CD8-positive, alpha-beta memory T cell (primary cell): ENCODE data around the gene CCN2. TPM values are rescaled to one million over a fixed set of nuclear protein-coding genes. Genes with fewer than 3 reads are reported as not detected.

Experiments
- CTCF ChIA-PET: fragments of 350-600 bp; sonication (Branson Sonifier 250); formaldehyde crosslinking; loops from one replicate; lab custom pipeline; 2021; ENCODE audit warnings: antibody characterized with exemption; lab: Charles Lee
- POLR2A ChIA-PET: fragments of 350-600 bp; sonication (Branson Sonifier 250); formaldehyde crosslinking; loops from one replicate; lab custom pipeline; 2021; ENCODE audit warnings: antibody characterized with exemption; lab: Charles Lee
- DNase-seq, 5 donors: peaks; one replicate each; pipeline versions ENCODE4 v3.0.0 to v3.0.0-alpha.2; 2020 to 2022; ENCODE audit warnings: mixed read lengths in 1 of 5
- H3K27ac ChIP-seq: one replicate; pipeline ENCODE4 v1.7.0; 2013; ENCODE audit warnings: low read depth, mild to moderate bottlenecking, low read length, moderate library complexity
- H3K27me3 ChIP-seq: 2 replicates; pipeline ENCODE4 v1.7.0; 2013; ENCODE audit warnings: low read length, mild to moderate bottlenecking; ENCODE audit not compliant: insufficient read depth, poor library complexity, severe bottlenecking
- H3K36me3 ChIP-seq: 2 replicates; pipeline ENCODE4 v1.7.0; 2013; ENCODE audit warnings: mild to moderate bottlenecking, low read length, moderate library complexity; ENCODE audit not compliant: insufficient read depth
- H3K4me1 ChIP-seq: 2 replicates; pipeline ENCODE4 v1.7.0; 2013; ENCODE audit warnings: mild to moderate bottlenecking, low read length, moderate library complexity; ENCODE audit not compliant: insufficient read depth
- H3K4me3 ChIP-seq: 2 replicates; pipeline ENCODE4 v1.7.0; 2013; ENCODE audit warnings: mild to moderate bottlenecking, low read length
- H3K9me3 ChIP-seq: 2 replicates; pipeline ENCODE4 v1.7.0; 2013; ENCODE audit warnings: mild to moderate bottlenecking, low read length
- H3K27ac Mint-ChIP-seq, 8 donors: one replicate each; pipeline ENCODE4 v1.8.0; 2020 to 2021; ENCODE audit warnings: mixed read lengths in 8 of 8, mild to moderate bottlenecking in 6 of 8, inconsistent platforms in 3 of 8, moderate library complexity in 3 of 8
- H3K27me3 Mint-ChIP-seq, 2 donors: one replicate each; pipeline ENCODE4 v1.8.0; 2020 to 2021; ENCODE audit warnings: mixed read lengths in 2 of 2, mild to moderate bottlenecking in 1 of 2, moderate library complexity in 1 of 2
- H3K36me3 Mint-ChIP-seq, 3 donors: one replicate each; pipeline ENCODE4 v1.8.0; 2020 to 2021; ENCODE audit warnings: mixed read lengths in 3 of 3, inconsistent platforms in 1 of 3, mild to moderate bottlenecking in 1 of 3
- H3K4me1 Mint-ChIP-seq, 3 donors: one replicate each; pipeline ENCODE4 v1.8.0; 2020 to 2021; ENCODE audit warnings: mixed read lengths in 3 of 3, inconsistent platforms in 1 of 3, mild to moderate bottlenecking in 1 of 3
- H3K4me3 Mint-ChIP-seq, 7 donors: one replicate each; pipeline ENCODE4 v1.8.0; 2020 to 2021; ENCODE audit warnings: mixed read lengths in 7 of 7, mild to moderate bottlenecking in 6 of 7, moderate library complexity in 4 of 7, inconsistent platforms in 2 of 7
- H3K9me3 Mint-ChIP-seq, 5 donors: one replicate each; pipeline ENCODE4 v1.8.0; 2020 to 2022; ENCODE audit warnings: mixed read lengths in 5 of 5, mild to moderate bottlenecking in 3 of 5, moderate library complexity in 2 of 5, inconsistent platforms in 1 of 5
- polyA plus RNA-seq: library from polyadenylated mRNA; unstranded; fragments of 300-500 nt; fragmentation: Illumina TruSeq; gene quantifications from one replicate; pipeline ENCODE4 v1.2.3, GENCODE V29; 2021
- total RNA-seq, 2 experiments: library from RNA; stranded (reverse); gene quantifications; one replicate each; pipeline ENCODE4 v1.2.3, GENCODE V29; 2021

CCN2 gene
- total and polyA plus RNA-seq, 3 experiments from 2014 or later: not detected

DNA sequence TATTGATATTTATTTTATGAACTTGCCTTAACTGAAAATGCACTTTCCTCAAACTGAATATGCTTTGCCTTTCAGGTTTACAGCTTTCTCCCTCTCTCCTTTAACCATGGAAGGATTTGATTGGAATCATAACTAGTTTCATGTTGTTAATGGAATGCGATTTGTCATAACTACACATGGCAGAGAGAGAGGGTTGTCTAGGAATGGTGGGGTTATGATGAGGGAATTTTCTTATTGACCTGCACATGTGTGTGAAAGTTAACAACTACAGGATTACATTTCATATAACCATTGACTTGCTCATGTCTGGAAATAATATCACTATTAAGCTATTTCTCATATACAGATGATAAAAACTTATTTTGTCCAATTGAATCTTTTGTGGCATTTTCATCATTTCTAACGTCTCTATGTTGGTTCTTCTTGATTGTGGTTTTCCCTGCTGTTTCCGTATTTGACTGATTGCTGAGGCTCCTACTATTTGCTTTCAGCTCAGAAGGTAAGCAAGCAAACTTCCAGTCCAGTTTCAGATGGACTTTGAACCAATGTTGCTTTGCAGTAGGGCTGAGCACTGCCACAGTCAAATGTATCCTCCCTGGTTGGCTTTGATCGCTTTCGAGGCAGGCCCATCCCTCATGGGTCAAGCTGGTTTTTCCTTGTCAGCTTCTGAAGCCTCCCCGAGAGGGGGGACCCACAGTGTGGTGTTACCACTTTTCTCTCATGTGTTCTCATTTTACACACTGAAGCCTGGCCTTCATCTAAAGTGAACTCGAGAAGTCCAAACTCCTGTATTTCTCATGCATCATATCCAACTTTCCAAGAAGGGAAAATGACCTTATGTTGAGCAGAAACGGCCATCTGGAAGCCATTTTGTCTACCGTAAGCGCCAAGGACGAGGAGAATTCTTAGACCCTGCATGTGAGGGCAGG lies 7.6 kb upstream of the CCN2 start:
- H3K27ac Mint-ChIP-seq: no peak overlapping the region
- no peak for DNase-seq
- no peaks in the 10 kb centered on the region for H3K9me3 Mint-ChIP-seq
- no peaks in the 10 kb centered on the region for H3K9me3 ChIP-seq
- H3K4me3 Mint-ChIP-seq: no peak overlapping the region
- ChIA-PET POLR2A (no interaction called here), CTCF (interaction anchor here (1.0 kb wide), 2 partner anchors 9 to 10 kb away, joined by 3 read pairs; no protein-coding TSS in a partner anchor)
- H3K4me3 ChIP-seq: no peak overlapping the region
- no peaks in the 10 kb centered on the region for H3K36me3 Mint-ChIP-seq
- no peak overlapping the region for H3K27ac ChIP-seq
- no peaks in the 10 kb centered on the region for H3K27me3 ChIP-seq
- no peaks in the 10 kb centered on the region for H3K4me1 Mint-ChIP-seq
- no peaks in the 10 kb centered on the region for H3K4me1 ChIP-seq
- no peaks in the 10 kb centered on the region for H3K36me3 ChIP-seq
- peaks cover 4 to 12% of the 10 kb centered on the region in 2 donors for H3K27me3 Mint-ChIP-seq

DNA sequence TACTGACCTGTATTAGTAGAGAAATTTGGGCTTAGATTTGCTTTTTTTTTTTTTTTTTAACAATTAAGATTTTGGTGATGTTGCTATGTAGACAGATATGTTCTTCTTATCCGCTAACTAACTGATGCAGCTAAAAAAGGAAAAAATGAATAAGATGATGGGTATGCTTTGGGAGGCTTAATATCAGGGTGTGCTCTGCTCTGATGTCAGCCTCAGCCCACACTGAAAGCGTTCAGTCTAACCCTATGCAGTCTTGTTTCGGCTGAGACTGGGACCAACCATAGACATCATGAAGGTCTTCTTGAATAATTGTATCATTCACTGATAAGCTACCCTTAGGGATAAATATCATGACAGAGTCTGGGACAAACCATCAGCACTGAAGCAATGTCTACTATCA lies 6.9 kb upstream of the CCN2 start:
- no peaks in the 10 kb centered on the region for H3K4me1 ChIP-seq
- H3K9me3 Mint-ChIP-seq: no peaks in the 10 kb centered on the region
- H3K27ac ChIP-seq: no peak overlapping the region
- no peaks in the 10 kb centered on the region for H3K27me3 ChIP-seq
- no peaks in the 10 kb centered on the region for H3K36me3 ChIP-seq
- CTCF ChIA-PET: interaction anchor here (1.0 kb wide), 1 partner anchor 10 kb away, joined by 3 read pairs; no protein-coding TSS in a partner anchor
- no peaks in the 10 kb centered on the region for H3K9me3 ChIP-seq
- no peak overlapping the region for H3K4me3 ChIP-seq
- no peak overlapping the region for H3K27ac Mint-ChIP-seq
- H3K36me3 Mint-ChIP-seq: no peaks in the 10 kb centered on the region
- H3K4me3 Mint-ChIP-seq: no peak overlapping the region
- POLR2A ChIA-PET: no interaction called here
- peaks cover 7 to 17% of the 10 kb centered on the region in 2 donors for H3K27me3 Mint-ChIP-seq
- no peaks in the 10 kb centered on the region for H3K4me1 Mint-ChIP-seq
- DNase-seq: no peak

DNA sequence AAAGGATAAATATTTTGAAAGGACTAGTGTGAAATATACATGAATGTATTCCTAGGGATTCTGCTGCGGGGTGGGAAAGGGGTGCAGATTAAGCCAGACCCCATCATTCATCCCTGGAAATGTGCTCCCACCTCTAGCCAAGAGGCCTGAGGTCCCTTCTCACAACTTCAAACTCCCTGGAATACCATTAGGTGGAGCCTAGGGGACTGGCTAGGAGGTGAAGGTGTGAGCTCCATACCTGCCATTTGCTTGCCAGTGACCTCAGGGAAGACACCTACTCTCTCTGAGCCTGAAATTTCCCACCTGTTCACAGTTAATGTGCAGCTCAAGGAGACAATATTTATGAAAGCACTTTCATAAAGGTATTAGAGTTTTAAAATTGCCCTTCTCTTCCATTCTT lies 4.7 kb upstream of the CCN2 start:
- Mint-ChIP-seq H3K27ac (no peak overlapping the region), H3K36me3 (no peaks in the 10 kb centered on the region), H3K4me1 (peaks cover 0 to 7% (median 5%) of the 10 kb centered on the region in 3 donors), H3K9me3 (no peaks in the 10 kb centered on the region), H3K27me3 (peaks cover 22 to 36% of the 10 kb centered on the region in 2 donors), H3K4me3 (no peak overlapping the region)
- H3K27ac ChIP-seq: no peak overlapping the region
- no peak overlapping the region for H3K4me3 ChIP-seq
- H3K27me3 ChIP-seq: peaks cover 5% of the 10 kb centered on the region
- H3K4me1 ChIP-seq: no peaks in the 10 kb centered on the region
- no peaks in the 10 kb centered on the region for H3K9me3 ChIP-seq
- H3K36me3 ChIP-seq: no peaks in the 10 kb centered on the region
- ChIA-PET POLR2A (no interaction called here), CTCF (no interaction called here)
- no peak for DNase-seq

DNA sequence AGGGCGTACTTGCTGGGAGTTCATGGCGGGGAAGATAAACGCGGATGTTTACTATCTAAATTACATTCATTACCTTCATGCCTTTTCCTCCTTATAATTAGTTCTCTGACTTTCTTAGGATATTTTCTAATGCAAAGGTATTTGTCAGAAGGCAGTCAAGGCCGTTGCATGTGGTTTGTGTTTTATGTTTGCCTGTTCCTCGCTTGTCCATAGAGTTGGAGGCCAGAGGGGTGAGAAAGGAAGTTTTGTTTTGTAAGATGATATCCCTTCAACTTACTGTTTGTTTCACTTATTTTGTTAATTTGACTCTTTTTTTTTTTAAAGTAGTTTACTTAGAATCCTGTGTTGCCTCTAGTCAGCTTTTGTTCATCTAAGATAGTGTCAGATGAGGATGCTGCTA lies 4.0 kb upstream of the CCN2 start:
- peaks cover 25 to 39% of the 10 kb centered on the region in 2 donors for H3K27me3 Mint-ChIP-seq
- H3K4me3 Mint-ChIP-seq: no peak overlapping the region
- no peaks in the 10 kb centered on the region for H3K36me3 ChIP-seq
- ChIA-PET CTCF (no interaction called here), POLR2A (no interaction called here)
- H3K9me3 Mint-ChIP-seq: no peaks in the 10 kb centered on the region
- DNase-seq: no peak
- no peak overlapping the region for H3K27ac Mint-ChIP-seq
- H3K36me3 Mint-ChIP-seq: no peaks in the 10 kb centered on the region
- no peaks in the 10 kb centered on the region for H3K4me1 ChIP-seq
- no peaks in the 10 kb centered on the region for H3K9me3 ChIP-seq
- H3K27me3 ChIP-seq: peaks cover 8% of the 10 kb centered on the region
- peaks cover 3 to 9% (median 7%) of the 10 kb centered on the region in 3 donors for H3K4me1 Mint-ChIP-seq
- no peak overlapping the region for H3K27ac ChIP-seq
- H3K4me3 ChIP-seq: no peak overlapping the region

DNA sequence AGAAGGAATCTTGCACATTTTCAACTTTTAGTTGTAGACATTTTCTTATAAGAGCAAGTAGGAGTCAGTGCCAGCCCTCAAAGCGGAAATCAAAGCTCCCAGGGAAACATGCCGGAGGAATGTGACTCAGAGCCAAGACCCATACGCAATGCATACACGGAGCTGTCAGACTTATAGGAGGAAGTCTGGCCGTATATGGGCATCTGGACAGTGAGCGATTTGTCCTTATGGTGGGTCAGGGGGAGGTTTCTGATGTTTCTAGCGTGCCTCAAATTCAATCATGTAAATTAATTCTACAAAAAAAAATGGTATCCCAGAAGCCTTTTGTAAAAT lies 3.6 kb upstream of the CCN2 start:
- no peaks in the 10 kb centered on the region for H3K36me3 ChIP-seq
- DNase-seq: no peak
- POLR2A ChIA-PET: no interaction called here
- no peak overlapping the region for H3K27ac Mint-ChIP-seq
- H3K27ac ChIP-seq: no peak overlapping the region
- H3K27me3 Mint-ChIP-seq: peaks cover 30 to 44% of the 10 kb centered on the region in 2 donors
- CTCF ChIA-PET: no interaction called here
- peaks cover 8 to 14% (median 10%) of the 10 kb centered on the region in 3 donors for H3K4me1 Mint-ChIP-seq
- no peak overlapping the region for H3K4me3 Mint-ChIP-seq
- no peaks in the 10 kb centered on the region for H3K36me3 Mint-ChIP-seq
- no peak overlapping the region for H3K4me3 ChIP-seq
- no peaks in the 10 kb centered on the region for H3K9me3 Mint-ChIP-seq
- H3K4me1 ChIP-seq: no peaks in the 10 kb centered on the region
- peaks cover 13% of the 10 kb centered on the region for H3K27me3 ChIP-seq
- no peaks in the 10 kb centered on the region for H3K9me3 ChIP-seq

DNA sequence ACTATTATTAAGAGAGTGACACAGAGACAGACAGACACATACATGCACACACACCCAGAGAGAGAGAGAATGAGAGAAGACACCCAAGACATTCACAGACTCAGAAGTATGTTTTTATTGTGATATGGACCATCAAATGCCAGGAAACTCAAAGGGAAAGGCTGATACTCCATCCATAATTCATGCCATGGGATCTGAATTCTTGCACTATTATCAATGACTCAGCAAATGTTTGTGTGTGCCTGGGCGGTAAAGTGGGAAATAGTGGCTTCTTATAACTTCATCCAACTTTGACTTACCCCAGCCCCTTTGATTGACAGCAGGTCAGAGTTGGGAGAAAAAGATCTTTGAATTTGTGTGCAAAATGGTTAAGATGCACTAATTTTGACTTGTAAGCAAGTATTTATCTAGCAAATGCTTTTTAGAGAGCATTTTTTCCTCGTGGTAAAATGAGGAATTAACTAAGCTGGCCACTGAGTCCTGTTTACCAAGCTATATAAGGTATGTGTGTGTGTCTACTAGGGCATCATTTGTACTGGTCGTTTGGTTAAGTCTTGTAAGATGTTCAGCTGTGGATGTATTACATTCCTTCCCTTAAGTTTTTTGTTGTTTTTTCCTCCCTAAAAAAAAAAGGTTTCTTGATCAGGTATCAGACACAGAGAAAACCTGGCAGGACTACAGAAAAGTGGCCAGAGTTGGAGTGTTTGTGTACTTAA lies 3.0 kb upstream of the CCN2 start:
- CTCF ChIA-PET: no interaction called here
- Histone ChIP-seq H3K4me3 (no peak overlapping the region), H3K36me3 (no peaks in the 10 kb centered on the region), H3K27me3 (peaks cover 17% of the 10 kb centered on the region), H3K9me3 (no peaks in the 10 kb centered on the region), H3K27ac (no peak overlapping the region), H3K4me1 (no peaks in the 10 kb centered on the region)
- POLR2A ChIA-PET: no interaction called here
- H3K9me3 Mint-ChIP-seq: no peaks in the 10 kb centered on the region
- H3K36me3 Mint-ChIP-seq: no peaks in the 10 kb centered on the region
- no peak for DNase-seq
- H3K4me1 Mint-ChIP-seq: peaks cover 10 to 19% (median 13%) of the 10 kb centered on the region in 3 donors
- no peak overlapping the region for H3K4me3 Mint-ChIP-seq
- peaks cover 35 to 49% of the 10 kb centered on the region in 2 donors for H3K27me3 Mint-ChIP-seq
- no peak overlapping the region for H3K27ac Mint-ChIP-seq

DNA sequence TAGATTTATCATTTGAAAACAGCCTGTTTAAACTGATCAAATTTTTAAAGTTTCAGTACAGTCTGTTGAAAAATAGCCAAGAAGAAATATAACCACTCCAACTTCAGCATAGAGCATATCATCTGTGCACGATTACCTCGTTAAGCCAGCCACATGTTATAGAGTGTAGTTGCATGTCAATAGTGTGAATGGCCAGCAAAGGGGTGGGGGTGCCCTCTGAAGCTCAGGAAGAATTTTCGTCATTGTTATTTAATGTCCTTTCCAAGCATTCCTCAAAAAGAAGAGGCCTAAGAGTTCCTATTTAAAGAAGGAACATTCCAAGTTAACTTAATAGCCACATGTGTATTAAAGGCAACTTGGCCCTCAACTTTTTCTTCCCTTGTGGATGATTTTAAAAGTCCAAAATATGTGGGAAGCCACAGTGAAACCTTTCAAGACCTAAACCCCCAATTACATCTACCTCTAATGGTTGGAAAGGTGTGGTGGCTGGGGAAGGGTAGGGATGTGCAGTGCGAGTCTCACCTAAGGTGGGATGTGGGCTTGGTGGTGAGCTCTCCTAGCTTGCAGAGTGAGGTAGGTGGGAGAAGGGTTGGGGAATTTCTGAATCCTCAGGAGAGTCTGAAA lies 1.8 kb upstream of the CCN2 start:
- ChIA-PET POLR2A (no interaction called here), CTCF (no interaction called here)
- Histone ChIP-seq H3K27me3 (peaks cover 21% of the 10 kb centered on the region), H3K9me3 (no peaks in the 10 kb centered on the region), H3K4me3 (no peak overlapping the region), H3K36me3 (no peaks in the 10 kb centered on the region), H3K27ac (no peak overlapping the region), H3K4me1 (no peaks in the 10 kb centered on the region)
- peak overlapping the region in 1 of 8 donors; percentile 22 for H3K27ac Mint-ChIP-seq
- H3K36me3 Mint-ChIP-seq: no peaks in the 10 kb centered on the region
- peaks cover 41 to 61% of the 10 kb centered on the region in 2 donors for H3K27me3 Mint-ChIP-seq
- H3K4me3 Mint-ChIP-seq: no peak overlapping the region
- H3K9me3 Mint-ChIP-seq: no peaks in the 10 kb centered on the region
- H3K4me1 Mint-ChIP-seq: peaks cover 10 to 21% (median 14%) of the 10 kb centered on the region in 3 donors
- DNase-seq: no peak
